DMS 273 (cell line): ENCODE measurements around the gene KRTAP13-4.

Experiments used
- DNase-seq: peaks from one replicate; lab custom pipeline; 2025; ENCODE audit not compliant: unreplicated experiment; lab: John Stamatoyannopoulos, UW

KRTAP13-4 gene, protein sequence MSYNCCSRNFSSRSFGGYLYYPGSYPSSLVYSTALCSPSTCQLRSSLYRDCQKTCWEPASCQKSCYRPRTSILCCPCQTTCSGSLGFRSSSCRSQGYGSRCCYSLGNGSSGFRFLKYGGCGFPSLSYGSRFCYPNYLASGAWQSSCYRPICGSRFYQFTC

DNA sequence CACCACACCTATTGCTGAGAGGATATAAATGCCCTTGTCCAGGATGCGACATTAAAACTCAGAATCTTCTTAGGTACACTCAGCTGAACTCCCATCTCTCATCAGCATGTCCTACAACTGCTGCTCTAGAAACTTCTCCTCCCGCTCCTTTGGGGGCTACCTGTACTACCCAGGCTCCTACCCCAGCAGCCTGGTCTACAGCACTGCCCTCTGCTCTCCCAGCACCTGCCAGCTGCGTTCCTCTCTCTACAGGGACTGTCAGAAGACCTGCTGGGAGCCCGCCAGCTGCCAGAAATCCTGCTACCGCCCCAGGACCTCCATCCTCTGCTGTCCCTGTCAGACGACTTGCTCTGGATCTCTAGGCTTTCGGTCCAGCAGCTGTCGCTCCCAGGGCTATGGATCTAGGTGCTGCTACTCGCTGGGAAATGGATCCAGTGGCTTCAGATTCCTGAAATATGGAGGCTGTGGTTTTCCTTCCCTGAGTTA is at the start of gene KRTAP13-4:
TSS of gene KRTAP13-4 (plus strand) at position 51 of the 486 bp plus-strand sequence. CDS start at position 107, 56 bp downstream.
- DNase-seq = no peak

DNA sequence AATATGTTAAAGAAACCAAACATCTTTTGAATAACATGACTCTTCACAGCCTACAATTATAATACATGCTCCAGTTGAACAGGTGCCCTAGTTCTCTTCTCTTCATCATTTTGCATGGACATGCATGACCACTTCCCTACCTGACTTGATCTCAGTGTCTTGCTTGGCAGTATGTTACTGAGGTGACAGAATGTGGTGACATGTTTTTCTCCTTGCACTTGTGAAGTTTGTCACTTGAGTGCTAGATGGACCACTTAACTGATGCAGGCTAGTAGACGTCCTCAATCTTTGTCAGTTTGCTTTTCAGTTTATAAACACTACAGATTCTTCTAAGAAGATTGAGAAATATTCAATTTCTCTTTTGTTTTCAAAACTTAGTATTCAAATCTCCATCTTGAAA is 47.8 kb upstream of the KRTAP13-4 start:
- DNase-seq = no peak

DNA sequence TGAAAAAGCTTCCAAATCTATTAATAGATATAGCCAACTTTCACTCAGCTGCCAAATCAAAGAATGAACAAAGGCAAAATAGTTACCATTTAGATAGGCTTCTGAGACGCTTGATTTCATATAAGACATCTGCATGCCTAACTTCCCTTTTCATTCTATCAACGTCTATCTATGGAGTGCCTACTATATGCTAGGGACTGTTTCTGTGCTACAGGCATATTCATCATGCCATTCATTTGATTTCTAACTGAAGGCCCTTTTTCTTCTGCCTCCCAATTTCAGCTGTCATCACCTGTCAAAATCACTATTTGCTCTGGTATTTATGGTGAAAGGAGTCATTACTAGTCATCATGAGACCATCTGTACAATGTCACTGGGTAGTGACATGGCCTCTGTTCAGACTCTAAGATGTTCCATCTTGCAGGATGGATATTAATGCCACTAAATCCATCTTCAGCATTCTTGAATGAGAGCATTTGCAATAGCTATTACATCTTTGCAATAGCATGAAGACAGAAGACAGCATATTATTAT is 38.5 kb upstream of the KRTAP13-4 start:
- no peak for DNase-seq

DNA sequence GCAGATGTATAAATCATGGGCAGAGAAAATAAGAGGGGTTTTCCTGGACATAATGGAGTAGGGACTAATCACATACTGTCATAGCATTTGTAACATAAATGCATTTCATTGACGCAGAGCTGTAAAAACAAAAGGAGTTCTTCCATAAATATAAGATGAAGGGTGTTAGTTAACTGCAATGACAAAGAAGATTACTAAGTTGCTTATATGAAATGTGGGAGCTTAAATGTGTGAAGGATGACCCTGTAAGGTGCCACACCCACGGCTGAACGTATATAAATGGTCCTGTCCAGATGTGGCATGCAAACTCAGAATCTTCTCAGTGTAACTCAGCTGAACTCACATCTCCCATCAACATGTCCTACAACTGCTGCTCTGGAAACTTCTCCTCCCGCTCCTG is 34.3 kb upstream of the KRTAP13-4 start, which contains the start of gene KRTAP13-1:
TSS of gene KRTAP13-1 (plus strand) at position 301 of the 400 bp plus-strand sequence. CDS start at position 357, 56 bp downstream.
- no peak for DNase-seq

DNA sequence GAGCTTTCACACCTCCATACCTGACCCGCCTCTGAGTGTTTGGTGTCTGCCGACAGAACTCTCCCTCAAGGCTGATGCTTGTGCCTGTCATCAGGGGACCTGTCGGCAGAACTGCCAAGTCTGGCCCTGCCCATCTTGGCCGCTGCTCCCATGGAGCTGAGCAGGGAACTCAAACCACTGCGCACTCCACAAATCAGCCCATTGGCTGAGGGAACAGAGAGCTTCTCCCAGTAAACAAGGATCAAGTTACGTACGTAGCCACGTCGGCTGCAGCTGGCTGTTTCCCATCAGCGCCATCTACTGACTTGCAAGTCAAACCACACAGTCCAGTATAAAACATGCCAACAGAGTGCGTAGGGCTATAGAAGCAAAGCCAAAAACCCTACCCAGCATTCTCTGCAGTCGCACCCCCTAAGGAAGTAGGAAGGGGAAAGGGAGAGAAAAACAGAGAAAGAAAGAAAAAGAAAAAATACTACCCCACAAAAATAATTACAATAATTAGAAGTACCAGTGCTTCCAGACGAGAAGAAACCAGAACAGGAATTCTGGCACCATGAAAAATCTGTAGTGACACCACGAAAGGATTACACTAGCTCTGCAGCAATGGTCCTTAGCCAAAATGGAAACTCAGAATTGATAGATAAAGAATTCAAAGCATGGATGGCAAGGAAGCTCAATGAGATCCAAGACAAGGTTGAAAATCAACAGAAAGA is 21.1 kb upstream of the KRTAP13-4 start:
- DNase-seq = peak; percentile 83

DNA sequence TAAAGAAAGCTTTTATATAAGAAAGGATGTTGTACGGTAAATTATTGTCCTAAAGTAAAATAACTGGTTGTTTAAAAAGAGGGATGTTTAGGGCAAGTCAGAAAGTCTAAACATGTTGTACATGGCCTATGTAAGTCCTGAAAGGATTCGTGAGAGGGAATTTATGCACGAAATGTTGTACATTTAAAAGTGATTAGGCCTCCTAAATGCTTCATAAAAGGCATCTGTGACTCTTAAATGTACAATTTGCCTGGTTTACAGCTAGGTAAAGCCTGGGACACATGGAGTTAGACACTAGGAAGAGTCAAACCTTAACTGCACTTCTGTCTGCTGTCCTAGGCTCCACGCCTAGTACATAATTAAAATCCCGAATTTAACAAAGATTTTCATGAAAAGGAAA is 14.0 kb upstream of the KRTAP13-4 start:
- no peak for DNase-seq

DNA sequence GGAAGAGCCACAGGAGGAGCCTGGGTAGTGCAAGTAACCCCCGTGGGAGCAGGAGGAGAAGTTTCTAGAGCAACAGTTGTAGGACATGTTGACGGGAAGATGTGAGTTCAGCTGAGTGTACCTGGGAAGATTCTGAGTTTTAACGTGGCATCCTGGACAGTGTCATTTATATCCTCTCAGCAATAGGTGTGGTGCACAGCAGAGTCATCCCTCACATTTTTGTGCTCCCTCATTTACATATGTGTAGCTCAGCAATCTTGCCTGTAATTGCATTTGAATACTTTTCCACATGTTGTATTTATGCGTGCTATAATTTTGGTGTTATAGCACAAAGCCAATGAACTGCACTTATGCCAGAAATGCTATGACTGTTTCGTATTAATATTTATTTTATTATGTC is 4.2 kb upstream of the KRTAP13-4 start, which contains the start of gene KRTAP13-3:
TSS of gene KRTAP13-3 (minus strand) at position 101 of the 400 bp plus-strand sequence. CDS start at position 87, 14 bp downstream.
- DNase-seq = no peak

DNA sequence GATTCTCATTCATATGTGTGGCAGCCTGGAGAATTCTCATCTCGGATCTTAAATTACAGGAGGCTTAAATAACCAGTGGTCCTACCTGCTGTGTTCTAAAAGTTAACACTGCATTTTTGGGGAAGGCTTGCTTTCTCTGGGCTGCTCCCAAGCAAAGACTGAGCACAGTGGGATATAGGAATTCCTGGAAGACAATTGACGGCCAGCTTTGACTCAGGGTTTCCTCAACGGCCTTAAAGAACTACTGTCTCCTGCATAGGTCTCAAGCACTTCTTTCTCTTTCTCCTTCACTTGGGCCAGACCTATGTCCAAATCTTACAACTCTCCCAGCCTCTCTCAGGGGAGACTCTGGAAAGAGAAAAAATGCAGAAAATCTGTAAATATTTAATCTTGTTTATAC is 3.3 kb upstream of the KRTAP13-4 start:
- DNase-seq = no peak

DNA sequence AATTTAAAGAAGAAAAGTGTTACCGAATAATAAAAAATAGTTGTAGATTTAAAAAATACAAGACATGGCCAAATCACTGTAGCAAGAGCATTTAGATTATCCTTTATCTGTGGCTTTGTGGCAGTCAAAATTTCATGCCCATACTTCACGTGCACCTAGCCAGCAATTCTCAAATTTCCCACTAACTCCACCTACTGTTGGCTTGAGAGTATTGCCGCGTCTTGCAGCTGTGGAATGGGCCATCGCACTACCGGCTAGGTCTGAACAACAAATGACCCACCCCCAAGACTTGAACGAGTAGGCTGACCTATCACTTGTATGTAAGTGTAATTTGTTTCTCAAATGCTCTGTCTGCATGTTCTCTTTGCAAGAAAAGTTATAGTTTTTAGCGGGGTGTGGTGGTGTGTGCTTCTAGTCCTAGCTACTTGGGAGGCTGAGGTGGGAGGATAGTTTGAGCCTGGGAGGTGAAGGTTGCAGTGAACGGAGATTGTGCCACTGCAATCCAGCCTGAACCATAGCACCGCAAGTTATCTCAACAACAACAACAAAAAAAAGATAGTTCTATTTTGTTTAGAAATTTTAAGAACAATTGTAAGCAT is 4.1 kb downstream of the KRTAP13-4 start:
- DNase-seq = peak; percentile 58

DNA sequence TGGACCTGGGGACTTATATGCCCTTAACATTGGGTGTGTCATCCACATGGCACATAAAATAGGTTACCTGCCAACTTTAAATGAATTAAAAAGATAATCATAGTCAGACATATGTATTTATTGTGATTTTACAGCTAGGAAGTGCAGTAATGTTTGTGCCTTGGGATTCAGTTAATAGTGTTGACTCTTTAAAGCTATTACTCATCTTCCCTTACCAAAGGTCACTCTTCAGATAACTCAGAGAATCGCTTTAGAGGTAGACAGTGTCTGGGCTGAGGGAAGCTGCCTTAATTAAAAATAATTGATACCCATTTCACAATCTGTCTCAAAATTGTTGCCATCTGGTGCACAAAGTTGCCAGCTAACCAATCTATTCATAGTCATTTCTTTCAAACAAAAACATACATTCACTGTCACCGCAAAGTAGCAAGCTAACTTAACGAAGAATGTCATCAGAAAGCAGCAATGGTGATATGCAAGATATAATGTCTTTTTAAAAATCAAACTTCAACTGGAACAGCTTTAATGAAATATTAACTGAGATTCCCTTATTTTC is 7.1 kb downstream of the KRTAP13-4 start:
- no peak for DNase-seq

DNA sequence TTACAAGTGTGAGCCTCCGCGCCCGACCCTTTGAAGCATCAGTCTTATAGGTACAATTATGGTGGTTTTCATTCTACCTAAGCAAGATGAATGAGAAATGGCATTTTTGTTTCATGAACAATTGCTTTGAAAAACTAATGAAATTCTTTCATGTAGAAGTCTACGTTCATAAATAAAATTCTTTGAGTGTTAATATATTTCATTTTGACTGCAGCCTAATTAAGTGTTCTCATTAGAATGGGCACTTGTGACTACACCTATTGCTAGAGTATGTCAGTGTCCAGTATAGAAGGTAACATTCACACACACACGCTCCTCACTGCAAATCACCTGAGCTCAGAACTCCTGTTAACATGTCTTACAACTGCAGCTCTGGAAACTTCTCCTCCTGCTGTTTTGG is 10.0 kb downstream of the KRTAP13-4 start, which contains the start of gene KRTAP15-1:
TSS of gene KRTAP15-1 (plus strand) at position 301 of the 400 bp plus-strand sequence. CDS start at position 354, 53 bp downstream.
- no peak for DNase-seq

DNA sequence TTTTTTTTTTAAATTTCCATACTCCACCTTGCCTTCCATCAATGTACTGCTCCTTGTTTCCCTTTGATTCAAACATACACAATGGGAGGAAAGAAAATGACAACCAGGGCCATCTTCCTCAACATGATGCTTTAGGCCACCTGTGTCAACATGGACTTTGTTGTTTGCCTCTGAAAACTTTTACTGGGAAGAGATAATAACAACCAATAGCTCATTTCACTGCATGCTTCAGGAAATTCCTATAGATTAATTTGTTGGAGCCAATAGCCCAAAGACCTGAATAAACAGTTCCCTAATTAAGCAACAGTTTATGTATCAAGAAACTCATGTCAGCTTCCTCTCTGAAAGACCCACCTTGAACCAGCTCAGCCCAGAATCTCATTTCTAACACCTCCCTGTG is 13.2 kb downstream of the KRTAP13-4 start:
- no peak for DNase-seq

DNA sequence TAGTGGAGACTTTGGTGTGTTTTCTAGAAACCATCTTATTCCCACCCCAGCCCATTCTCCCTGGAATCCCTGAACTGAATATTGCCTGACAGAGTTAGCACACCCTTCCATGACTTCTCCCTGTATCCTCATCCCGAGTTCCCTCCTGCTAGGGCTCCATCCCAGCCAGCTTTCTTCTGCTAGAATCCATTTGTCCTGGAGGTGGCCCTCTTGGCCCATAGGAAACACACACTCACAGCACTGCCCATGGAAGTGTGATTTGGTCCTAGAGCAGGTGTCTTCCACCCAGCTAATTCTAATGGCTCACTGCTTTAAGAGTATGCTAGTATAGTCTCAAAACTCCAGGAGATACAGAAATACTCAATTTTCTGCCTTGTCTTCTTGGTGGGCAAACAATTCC is 14.2 kb downstream of the KRTAP13-4 start:
- DNase-seq = no peak

DNA sequence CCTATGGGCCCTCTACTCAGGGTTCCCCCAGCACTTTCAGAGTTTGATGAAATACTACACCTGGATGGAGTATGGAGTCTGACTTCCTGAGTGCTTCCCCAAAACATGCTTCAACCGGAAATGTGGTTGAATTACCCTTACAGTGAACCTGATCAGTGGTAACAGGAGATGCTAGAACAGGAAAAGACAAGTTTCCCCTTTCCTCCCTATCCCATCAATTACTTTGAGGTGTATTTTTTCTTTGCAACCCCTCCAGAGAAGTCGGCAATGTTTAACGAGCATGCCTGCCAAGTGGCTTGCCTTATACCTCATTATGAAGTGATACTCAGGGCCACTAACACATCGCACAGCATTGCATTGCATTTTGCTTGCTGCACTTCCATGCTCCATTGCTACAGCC is 17.0 kb downstream of the KRTAP13-4 start:
- no peak for DNase-seq

DNA sequence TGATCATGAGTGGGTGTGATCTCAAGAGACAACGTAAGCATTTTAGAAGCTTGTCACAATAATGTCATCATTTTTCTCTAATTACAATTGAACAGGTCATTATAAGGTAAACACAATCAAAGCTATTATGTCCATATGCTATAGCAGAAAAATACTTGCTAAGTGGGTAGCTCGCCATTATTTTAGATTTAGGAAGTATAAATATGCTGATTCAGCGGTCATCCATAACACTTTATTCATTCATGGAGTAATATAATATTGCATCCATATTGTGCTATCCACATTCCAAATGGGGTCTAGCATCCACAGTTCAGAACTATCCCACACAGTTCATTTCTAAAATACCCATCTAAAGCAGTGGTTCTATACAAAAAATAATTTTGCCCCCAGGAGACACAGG is 18.5 kb downstream of the KRTAP13-4 start:
- DNase-seq = no peak

DNA sequence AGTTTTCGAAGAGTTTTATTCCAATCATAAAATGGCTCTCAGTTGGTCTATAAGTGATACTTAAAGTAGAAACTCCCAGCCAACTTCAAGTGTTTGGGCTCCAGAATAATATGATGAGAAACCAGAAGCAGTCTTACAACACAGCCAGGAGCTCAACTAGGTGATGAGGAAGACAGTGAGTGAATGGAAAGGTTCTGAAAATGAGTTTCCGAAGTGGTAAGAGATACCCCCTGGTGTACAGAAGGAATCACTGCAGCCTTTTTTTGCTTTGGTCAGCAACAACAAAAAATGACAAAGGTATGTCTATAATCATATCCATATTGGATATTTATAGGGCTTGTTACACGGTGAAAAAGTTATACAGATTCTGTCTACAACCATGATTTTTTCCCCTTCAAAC is 33.7 kb downstream of the KRTAP13-4 start:
- DNase-seq = peak; percentile 26

DNA sequence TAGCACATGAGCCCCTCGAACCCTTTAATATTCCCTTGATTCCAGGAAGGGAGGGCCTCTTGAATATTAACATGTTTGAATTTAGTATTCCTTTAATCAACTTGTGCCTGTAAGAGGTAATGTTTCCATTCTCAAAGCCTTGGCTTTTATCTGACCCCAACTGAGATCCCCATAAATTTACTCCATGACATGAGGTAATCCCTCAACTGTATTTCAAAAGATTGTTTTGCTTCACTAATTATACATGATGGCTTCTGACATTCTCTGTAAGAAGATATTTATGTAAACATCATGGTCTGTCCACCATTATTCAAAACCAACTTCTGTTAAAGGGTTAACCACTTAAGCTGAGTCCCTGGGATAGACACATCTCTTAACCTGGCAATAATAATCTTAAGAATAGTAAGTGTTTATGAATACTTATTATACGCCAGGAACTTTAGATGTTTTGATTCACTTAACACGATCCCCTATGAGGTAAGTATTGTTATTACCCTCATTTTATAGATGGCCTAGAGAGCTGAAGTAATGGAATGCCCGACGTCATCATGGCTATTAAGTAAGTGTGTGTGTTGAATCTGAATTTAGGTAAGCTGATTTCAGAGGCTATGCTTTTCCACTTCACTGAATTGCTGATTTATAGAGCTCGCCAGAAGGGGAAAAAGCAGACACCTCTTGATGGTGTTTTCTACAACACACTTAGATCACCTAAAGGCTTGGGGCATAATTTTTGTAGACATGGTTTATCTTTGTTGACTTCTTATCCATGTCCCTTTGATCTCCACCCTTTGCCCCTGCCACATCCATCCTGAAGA is 39.1 kb downstream of the KRTAP13-4 start:
- DNase-seq = no peak

DNA sequence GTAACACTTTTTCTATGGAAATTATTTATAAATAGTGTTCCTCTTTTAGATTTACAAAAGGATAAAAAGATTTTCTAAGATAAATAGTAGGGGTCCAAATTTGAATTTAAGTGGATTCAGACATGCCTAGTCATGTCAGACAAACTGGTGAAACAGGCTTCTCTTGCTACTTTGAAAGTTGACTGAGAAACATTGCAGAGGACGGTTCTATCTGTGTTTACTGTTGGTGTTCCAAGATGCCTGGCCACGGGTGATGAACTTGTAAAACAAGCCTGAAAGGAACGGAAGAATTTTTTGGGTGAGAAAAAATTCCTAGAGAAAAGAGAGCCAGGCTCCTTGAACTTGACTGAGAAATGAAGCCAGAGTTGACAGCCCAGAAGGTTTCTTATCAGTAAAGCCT is 48.0 kb downstream of the KRTAP13-4 start:
- no peak for DNase-seq

DNA sequence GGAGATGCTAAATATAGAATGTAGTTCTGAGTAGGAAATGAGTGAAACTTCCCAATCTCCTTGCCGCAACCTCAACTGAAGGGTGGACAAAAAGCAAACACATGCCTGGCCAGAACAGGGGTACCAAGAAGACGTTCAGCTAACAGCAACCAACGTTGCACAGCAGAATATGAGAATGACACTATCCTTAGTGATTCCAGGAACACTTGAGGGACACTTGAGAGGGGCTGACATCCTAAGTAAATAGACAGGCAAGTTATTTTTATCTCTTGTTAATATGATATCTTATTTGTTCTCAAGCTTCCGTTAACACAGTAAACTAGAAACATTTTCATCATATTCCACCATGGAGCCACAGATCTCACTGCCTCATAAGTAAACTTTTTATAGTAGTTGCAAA is 49.2 kb downstream of the KRTAP13-4 start:
- no peak for DNase-seq

DNA sequence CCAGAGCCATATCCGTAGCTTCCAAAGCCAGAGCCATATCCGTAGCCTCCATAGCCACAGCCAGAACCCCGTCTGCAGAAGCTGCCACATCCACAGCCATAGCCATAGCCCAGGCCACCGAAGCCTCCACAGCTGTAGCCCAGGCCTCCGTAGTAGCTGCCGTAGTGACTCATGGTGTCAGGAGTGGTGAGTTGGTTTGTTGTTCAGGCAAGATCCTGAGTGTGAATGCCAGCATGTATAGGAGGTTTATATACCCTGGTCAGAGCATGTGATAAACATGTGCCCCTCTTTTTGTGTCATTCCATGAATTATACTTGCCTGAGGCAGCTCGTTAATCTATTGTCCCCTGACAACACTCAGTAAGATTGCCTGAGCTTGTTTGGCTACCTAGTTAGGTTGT is 50.1 kb downstream of the KRTAP13-4 start, which contains the start of gene KRTAP19-1:
TSS of gene KRTAP19-1 (minus strand) at position 223 of the 400 bp plus-strand sequence. CDS start at position 173, 50 bp downstream.
- DNase-seq = no peak
